ENCODE data around the gene PRKG1. TPM values are rescaled to one million over a fixed set of nuclear protein-coding genes. Genes with fewer than 3 reads are reported as not detected.

Gene PRKG1
- total and polyA plus RNA-seq, 7 experiments from 2014 or later: 0.19 TPM; not detected in 6

DNA sequence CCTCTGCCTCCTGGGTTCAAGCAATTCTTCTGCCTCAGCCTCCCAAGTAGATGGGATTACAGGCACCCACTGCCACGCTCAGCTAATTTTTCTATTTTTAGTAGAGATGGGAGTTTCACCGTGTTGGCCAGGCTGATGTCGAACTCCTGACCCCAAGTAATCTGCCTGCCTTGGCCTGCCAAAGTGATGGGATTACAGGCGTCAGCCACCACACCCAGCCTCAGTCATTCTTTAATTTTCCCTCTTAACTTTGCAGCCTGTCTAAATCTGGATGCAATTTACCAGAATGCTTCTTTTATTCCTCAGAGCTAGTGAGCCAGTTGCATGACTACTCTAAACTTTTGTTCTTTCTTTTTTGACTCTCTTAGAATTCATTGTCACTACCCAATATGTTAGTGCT lies 715.6 kb downstream of the PRKG1 start:
- no peaks in the 10 kb centered on the region for H3K27me3 ChIP-seq (ENCODE audit: control insufficient read depth in 2 of 2, insufficient read depth in 2 of 2, low read length in 2 of 2)
- H3K27ac Mint-ChIP-seq: no peak overlapping the region
- intact Hi-C loops (cut with micrococcal nuclease): no loop called here
- no peaks in the 10 kb centered on the region for H3K4me1 ChIP-seq (ENCODE audit: control insufficient read depth in 2 of 2, insufficient read depth in 2 of 2, low read length in 2 of 2)
- H3K4me3 Mint-ChIP-seq: no peak overlapping the region
- CTCF ChIA-PET: no interaction called here
- peaks cover 0 to 8% (median 4%) of the 10 kb centered on the region in 5 donors for H3K27me3 Mint-ChIP-seq
- H3K4me3 ChIP-seq (ENCODE audit: low read length): no peak overlapping the region
- H3K9me3 Mint-ChIP-seq: peaks cover 5 to 34% (median 20%) of the 10 kb centered on the region in 11 donors
- peaks cover 0 to 9% (median 0%) of the 10 kb centered on the region in 3 experiments for H3K9me3 ChIP-seq (ENCODE audit: control insufficient read depth in 2 of 3, low read length in 3 of 3)
- no peaks in the 10 kb centered on the region for H3K4me1 Mint-ChIP-seq
- no peaks in the 10 kb centered on the region for H3K36me3 Mint-ChIP-seq
- ATAC-seq (no peak), DNase-seq (no peak)
- POLR2A ChIA-PET: no interaction called here
- H3K36me3 ChIP-seq (ENCODE audit: control insufficient read depth in 2 of 3, insufficient read depth in 3 of 3, low read length in 3 of 3): no peaks in the 10 kb centered on the region
- no peak overlapping the region for H3K27ac ChIP-seq (ENCODE audit: low read depth, low read length)

DNA sequence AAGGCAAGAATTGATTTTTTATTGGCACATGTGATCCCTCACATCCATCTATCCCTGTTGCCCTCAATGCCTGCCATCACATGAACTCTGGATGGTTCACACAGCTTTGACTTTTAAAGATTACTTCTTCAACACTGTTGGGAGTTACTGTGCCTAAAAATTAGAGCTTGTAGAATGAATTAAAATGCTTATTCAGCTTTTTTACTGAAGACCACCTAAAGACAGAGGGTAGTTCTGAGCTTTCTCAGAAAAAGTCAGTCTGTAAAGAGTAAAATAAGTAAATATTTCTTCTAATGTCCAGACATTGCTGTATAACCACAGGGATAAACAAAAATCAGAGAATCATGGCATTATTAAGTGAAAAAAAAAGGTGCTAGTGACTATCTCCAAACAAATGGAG lies 718.4 kb downstream of the PRKG1 start:
- peaks cover 5 to 34% (median 20%) of the 10 kb centered on the region in 11 donors for H3K9me3 Mint-ChIP-seq
- Histone ChIP-seq H3K9me3 (ENCODE audit: control insufficient read depth in 2 of 3, low read length in 3 of 3) (peaks cover 0 to 9% (median 0%) of the 10 kb centered on the region in 3 experiments), H3K27ac (ENCODE audit: low read depth, low read length) (no peak overlapping the region), H3K36me3 (ENCODE audit: control insufficient read depth in 2 of 3, insufficient read depth in 3 of 3, low read length in 3 of 3) (no peaks in the 10 kb centered on the region), H3K4me1 (ENCODE audit: control insufficient read depth in 2 of 2, insufficient read depth in 2 of 2, low read length in 2 of 2) (no peaks in the 10 kb centered on the region), H3K4me3 (ENCODE audit: low read length) (no peak overlapping the region), H3K27me3 (ENCODE audit: control insufficient read depth in 2 of 2, insufficient read depth in 2 of 2, low read length in 2 of 2) (no peaks in the 10 kb centered on the region)
- no peaks in the 10 kb centered on the region for H3K36me3 Mint-ChIP-seq
- CTCF ChIA-PET: interaction anchor here (1.0 kb wide), 1 partner anchor 10 kb away, joined by 5 read pairs; no protein-coding TSS in a partner anchor
- intact Hi-C loops (cut with micrococcal nuclease): no loop called here
- H3K4me3 Mint-ChIP-seq: no peak overlapping the region
- H3K27ac Mint-ChIP-seq: no peak overlapping the region
- H3K4me1 Mint-ChIP-seq: no peaks in the 10 kb centered on the region
- no peak for DNase-seq
- ATAC-seq: no peak
- POLR2A ChIA-PET: no interaction called here
- H3K27me3 Mint-ChIP-seq: peaks cover 2 to 8% (median 4%) of the 10 kb centered on the region in 5 donors

DNA sequence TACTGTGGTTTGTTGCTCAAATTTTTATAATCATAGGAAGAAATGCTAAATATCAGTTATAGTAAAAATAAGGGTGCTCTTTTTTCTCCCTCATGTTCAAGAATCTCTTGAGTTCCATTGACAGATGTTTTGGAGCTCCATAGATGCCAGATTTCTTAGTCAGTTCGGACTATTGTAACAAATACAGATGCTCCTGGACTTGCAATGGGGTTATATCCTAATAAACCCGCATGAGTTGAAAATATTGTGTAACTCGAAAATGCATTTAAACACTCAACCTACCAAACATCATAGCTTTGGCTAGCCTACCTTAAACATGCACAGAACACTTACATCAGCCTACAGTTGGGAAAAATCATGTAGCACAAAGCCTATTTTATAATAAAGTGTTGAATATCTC lies 725.8 kb downstream of the PRKG1 start:
- H3K9me3 ChIP-seq (ENCODE audit: control insufficient read depth in 2 of 3, low read length in 3 of 3): no peaks in the 10 kb centered on the region
- H3K27ac Mint-ChIP-seq: no peak overlapping the region
- H3K4me3 ChIP-seq (ENCODE audit: low read length): no peak overlapping the region
- no peaks in the 10 kb centered on the region for H3K4me1 ChIP-seq (ENCODE audit: control insufficient read depth in 2 of 2, insufficient read depth in 2 of 2, low read length in 2 of 2)
- no peaks in the 10 kb centered on the region for H3K36me3 ChIP-seq (ENCODE audit: control insufficient read depth in 2 of 3, insufficient read depth in 3 of 3, low read length in 3 of 3)
- ChIA-PET CTCF (no interaction called here), POLR2A (no interaction called here)
- H3K27me3 Mint-ChIP-seq: peaks cover 0 to 12% (median 10%) of the 10 kb centered on the region in 5 donors
- no peaks in the 10 kb centered on the region for H3K9me3 Mint-ChIP-seq
- intact Hi-C loops (cut with micrococcal nuclease): no loop called here
- DNase-seq: no peak
- no peaks in the 10 kb centered on the region for H3K36me3 Mint-ChIP-seq
- H3K27ac ChIP-seq (ENCODE audit: low read depth, low read length): no peak overlapping the region
- no peak for ATAC-seq
- no peaks in the 10 kb centered on the region for H3K27me3 ChIP-seq (ENCODE audit: control insufficient read depth in 2 of 2, insufficient read depth in 2 of 2, low read length in 2 of 2)
- H3K4me3 Mint-ChIP-seq: no peak overlapping the region
- no peaks in the 10 kb centered on the region for H3K4me1 Mint-ChIP-seq

DNA sequence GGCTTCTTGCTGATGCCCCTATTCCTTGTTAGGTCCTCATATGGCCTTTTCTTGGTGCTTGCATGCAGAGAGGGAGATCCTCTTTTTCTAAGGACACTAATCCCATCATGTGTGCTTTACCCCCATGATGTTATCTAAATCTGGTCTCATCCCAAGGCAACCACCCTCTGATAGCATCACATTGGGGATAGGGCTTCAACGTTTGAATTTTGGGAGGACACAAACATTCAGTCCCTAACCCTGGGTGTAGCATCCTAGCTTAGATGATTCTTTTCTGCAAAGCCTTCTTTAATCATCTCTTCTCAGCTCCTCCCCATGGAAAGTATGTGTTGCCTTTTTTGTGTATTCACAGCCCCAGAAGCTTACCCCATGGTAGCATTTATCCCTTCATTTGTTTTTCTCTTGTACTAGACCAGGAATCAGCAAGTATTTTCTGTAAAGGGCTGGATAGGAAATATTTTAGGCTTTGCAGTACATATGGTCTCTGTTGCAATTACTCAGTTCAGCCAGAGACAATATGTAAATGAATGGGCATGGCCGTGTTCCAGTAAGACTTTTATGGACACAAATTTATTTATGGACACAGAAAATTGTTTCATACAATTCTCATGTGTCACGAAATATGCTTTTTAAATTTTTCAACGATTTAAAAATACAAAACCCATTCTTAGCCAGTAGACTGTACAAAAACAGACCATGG lies 726.6 kb downstream of the PRKG1 start:
- Histone ChIP-seq H3K27me3 (ENCODE audit: control insufficient read depth in 2 of 2, insufficient read depth in 2 of 2, low read length in 2 of 2) (no peaks in the 10 kb centered on the region), H3K9me3 (ENCODE audit: control insufficient read depth in 2 of 3, low read length in 3 of 3) (no peaks in the 10 kb centered on the region), H3K4me3 (ENCODE audit: low read length) (no peak overlapping the region), H3K27ac (ENCODE audit: low read depth, low read length) (no peak overlapping the region), H3K36me3 (ENCODE audit: control insufficient read depth in 2 of 3, insufficient read depth in 3 of 3, low read length in 3 of 3) (no peaks in the 10 kb centered on the region), H3K4me1 (ENCODE audit: control insufficient read depth in 2 of 2, insufficient read depth in 2 of 2, low read length in 2 of 2) (no peaks in the 10 kb centered on the region)
- Mint-ChIP-seq H3K36me3 (no peaks in the 10 kb centered on the region), H3K27me3 (peaks cover 0 to 12% (median 10%) of the 10 kb centered on the region in 5 donors), H3K4me1 (no peaks in the 10 kb centered on the region), H3K4me3 (no peak overlapping the region), H3K27ac (no peak overlapping the region), H3K9me3 (no peaks in the 10 kb centered on the region)
- CTCF ChIA-PET: no interaction called here
- POLR2A ChIA-PET: no interaction called here
- ATAC-seq (no peak), DNase-seq (no peak)
- intact Hi-C loops (cut with micrococcal nuclease): no loop called here

DNA sequence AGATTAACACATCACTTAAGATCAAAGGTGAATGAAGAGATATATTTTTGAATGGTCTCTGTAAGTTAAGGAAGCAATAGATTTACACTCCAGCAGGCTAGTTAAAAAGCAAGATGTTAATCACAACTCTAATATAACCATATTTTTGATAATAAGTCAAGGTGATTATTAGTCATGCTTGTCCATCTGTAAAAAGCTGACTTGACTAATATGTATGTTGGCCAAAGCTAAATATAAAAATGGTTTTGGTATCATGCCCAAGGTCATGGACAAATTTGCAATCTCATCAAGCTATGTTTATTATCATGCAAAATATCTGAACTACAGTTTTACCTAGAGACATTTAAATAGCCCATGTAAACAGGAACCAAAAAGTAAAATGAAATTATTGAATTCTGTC lies 727.7 kb downstream of the PRKG1 start:
- ATAC-seq (no peak), DNase-seq (no peak)
- Histone ChIP-seq H3K9me3 (ENCODE audit: control insufficient read depth in 2 of 3, low read length in 3 of 3) (no peaks in the 10 kb centered on the region), H3K27me3 (ENCODE audit: control insufficient read depth in 2 of 2, insufficient read depth in 2 of 2, low read length in 2 of 2) (no peaks in the 10 kb centered on the region), H3K4me1 (ENCODE audit: control insufficient read depth in 2 of 2, insufficient read depth in 2 of 2, low read length in 2 of 2) (no peaks in the 10 kb centered on the region), H3K27ac (ENCODE audit: low read depth, low read length) (no peak overlapping the region), H3K4me3 (ENCODE audit: low read length) (no peak overlapping the region), H3K36me3 (ENCODE audit: control insufficient read depth in 2 of 3, insufficient read depth in 3 of 3, low read length in 3 of 3) (no peaks in the 10 kb centered on the region)
- no peaks in the 10 kb centered on the region for H3K9me3 Mint-ChIP-seq
- H3K27ac Mint-ChIP-seq: no peak overlapping the region
- no peaks in the 10 kb centered on the region for H3K4me1 Mint-ChIP-seq
- ChIA-PET CTCF (interaction anchor here (0.7 kb wide), 1 partner anchor 10 kb away, joined by 5 read pairs; no protein-coding TSS in a partner anchor), POLR2A (interaction anchor here (0.7 kb wide), 1 partner anchor 56 kb away, joined by 3 read pairs; no protein-coding TSS in a partner anchor)
- H3K27me3 Mint-ChIP-seq: peaks cover 0 to 12% (median 10%) of the 10 kb centered on the region in 5 donors
- intact Hi-C loops (cut with micrococcal nuclease): no loop called here
- no peak overlapping the region for H3K4me3 Mint-ChIP-seq
- H3K36me3 Mint-ChIP-seq: no peaks in the 10 kb centered on the region

DNA sequence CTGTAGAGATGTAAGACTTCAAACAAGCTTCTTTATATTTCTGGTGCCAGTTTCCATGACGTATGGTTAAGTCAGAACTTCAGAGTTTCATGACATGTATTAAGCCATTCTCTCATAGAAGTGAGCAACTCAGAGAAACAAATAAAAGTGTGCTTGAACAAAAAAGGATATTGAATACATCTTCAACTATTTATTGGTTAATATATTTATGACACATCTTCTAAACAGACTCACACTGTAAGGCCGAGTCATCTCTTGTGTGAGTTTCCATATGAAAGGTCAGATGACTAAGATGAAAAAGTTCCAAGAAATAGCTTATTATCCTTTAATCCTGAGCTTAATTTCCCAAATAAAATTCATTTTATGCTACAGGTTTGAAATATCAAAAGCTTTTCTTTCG lies 730.6 kb downstream of the PRKG1 start:
- H3K27ac Mint-ChIP-seq: peak overlapping the region in 1 of 9 donors; percentile 3
- no peak for ATAC-seq
- CTCF ChIA-PET: interaction anchor here (1.5 kb wide), 1 partner anchor 15 kb away, joined by 4 read pairs; no protein-coding TSS in a partner anchor
- H3K9me3 Mint-ChIP-seq: no peaks in the 10 kb centered on the region
- DNase-seq: no peak
- Histone ChIP-seq H3K27me3 (ENCODE audit: control insufficient read depth in 2 of 2, insufficient read depth in 2 of 2, low read length in 2 of 2) (no peaks in the 10 kb centered on the region), H3K27ac (ENCODE audit: low read depth, low read length) (no peak overlapping the region), H3K36me3 (ENCODE audit: control insufficient read depth in 2 of 3, insufficient read depth in 3 of 3, low read length in 3 of 3) (no peaks in the 10 kb centered on the region), H3K4me3 (ENCODE audit: low read length) (no peak overlapping the region), H3K9me3 (ENCODE audit: control insufficient read depth in 2 of 3, low read length in 3 of 3) (no peaks in the 10 kb centered on the region), H3K4me1 (ENCODE audit: control insufficient read depth in 2 of 2, insufficient read depth in 2 of 2, low read length in 2 of 2) (no peaks in the 10 kb centered on the region)
- H3K36me3 Mint-ChIP-seq: no peaks in the 10 kb centered on the region
- no peak overlapping the region for H3K4me3 Mint-ChIP-seq
- H3K4me1 Mint-ChIP-seq: no peaks in the 10 kb centered on the region
- POLR2A ChIA-PET: no interaction called here
- H3K27me3 Mint-ChIP-seq: peaks cover 0 to 9% (median 0%) of the 10 kb centered on the region in 5 donors
- intact Hi-C loops (cut with micrococcal nuclease): no loop called here

All from naive thymus-derived CD4-positive, alpha-beta T cell (primary cell).